K562 (cell line): ENCODE measurements around the gene C6orf47. TPM values are rescaled to one million over a fixed set of nuclear protein-coding genes. Genes with fewer than 3 reads are reported as not detected.

Source experiments
- ATAC-seq: fragments of 200-7000 bp; cut with Tn5 transposase; 3 replicates; pipeline ENCODE4 v1.9.1; 2020; ENCODE audit warnings: moderate library complexity
- BruUV-seq: library from RNA; stranded (reverse); fragments of 400-500 nt; replicated peaks from 2 replicates; lab custom pipeline; 2021; lab: Mats Ljungman, UMichigan
- CTCF ChIA-PET: fragments of 300-600 bp; formaldehyde crosslinking; extraction: SDS; loops from one replicate; lab custom pipeline; 2021; ENCODE audit warnings: low intra/inter-chr PET ratio; lab: Yijun Ruan, JAX
- POLR2A ChIA-PET: fragments of 300-600, 350-650 bp; sonication (Branson Sonifier 250); formaldehyde crosslinking; extraction: SDS; loops from one replicate; lab custom pipeline; 2021; ENCODE audit warnings: antibody characterized with exemption, inconsistent platforms; lab: Yijun Ruan, JAX
- DNase-seq, 4 experiments: peaks; one replicate each; pipeline versions ENCODE4 v3.0.0 to v3.0.0-alpha.2; 2011 to 2018; ENCODE audit warnings: low spot score in 3 of 4, mixed read lengths in 3 of 4; ENCODE audit errors: extremely low read depth in 1 of 4
- FAIRE-seq: peaks from 2 replicates; lab custom pipeline; 2011; peaks lifted over from hg19 to GRCh38; lab: Jason Lieb, UNC
- H2AFZ ChIP-seq: 2 replicates; pipeline ENCODE4 v1.6.0; 2011; ENCODE audit warnings: low read depth, low read length, control low read depth, inconsistent platforms
- H3K27ac ChIP-seq: fragments of 200-600 bp; 3 replicates; pipeline ENCODE4 v1.8.0; 2011; ENCODE audit warnings: low read depth, mild to moderate bottlenecking, control low read depth, inconsistent platforms, low read length, moderate library complexity, mixed read lengths; ENCODE audit errors: extremely low read depth
- H3K27me3 ChIP-seq, 2 experiments: fragments of 300-600 bp in 1 of 2; 2 replicates in 1 of 2; 3 replicates in 1 of 2; pipeline versions ENCODE4 v1.6.0 to v1.8.0; 2011; ENCODE audit warnings: inconsistent platforms in 2 of 2, low read length in 2 of 2, mild to moderate bottlenecking in 1 of 2, mixed read lengths in 1 of 2, moderate library complexity in 1 of 2; ENCODE audit not compliant: control insufficient read depth in 2 of 2, insufficient read depth in 2 of 2
- H3K36me3 ChIP-seq: fragments of 300-600 bp; 3 replicates; pipeline ENCODE4 v1.8.0; 2011; ENCODE audit warnings: mild to moderate bottlenecking, low read length, inconsistent platforms; ENCODE audit not compliant: control insufficient read depth, insufficient read depth
- H3K4me1 ChIP-seq, 2 experiments: fragments of 200-600 bp in 1 of 2; replicated peaks in 1 of 2; 2 replicates in 1 of 2; 3 replicates in 1 of 2; pipeline versions ENCODE4 v1.5.1 to v1.8.0; 2011; ENCODE audit warnings: inconsistent platforms in 2 of 2, low read length in 2 of 2, mild to moderate bottlenecking in 1 of 2, mixed read lengths in 1 of 2, moderate library complexity in 1 of 2; ENCODE audit not compliant: control insufficient read depth in 2 of 2, insufficient read depth in 2 of 2
- H3K4me2 ChIP-seq: 2 replicates; pipeline ENCODE4 v1.6.1; 2011; ENCODE audit warnings: low read length, control low read depth, inconsistent platforms, mixed read lengths; ENCODE audit not compliant: insufficient read depth
- H3K4me3 ChIP-seq: fragments of 200-600 bp; sonication (generic), shearing (Covaris generic); 2 replicates; pipeline ENCODE4 v1.5.1; 2016; ENCODE audit warnings: control low read depth, inconsistent platforms
- H3K79me2 ChIP-seq: fragments of 200-600 bp; 3 replicates; pipeline ENCODE4 v1.8.0; 2011; ENCODE audit warnings: low read length, inconsistent platforms; ENCODE audit not compliant: control insufficient read depth, insufficient read depth
- H3K9ac ChIP-seq, 2 experiments: 2 replicates each; pipeline versions ENCODE4 v1.6.0 to v1.6.1; 2011; ENCODE audit warnings: low read depth in 2 of 2, low read length in 2 of 2, control low read depth in 1 of 2, inconsistent platforms in 1 of 2, mild to moderate bottlenecking in 1 of 2, mixed read lengths in 1 of 2; ENCODE audit not compliant: insufficient read depth in 1 of 2
- H3K9me1 ChIP-seq: one replicate; pipeline ENCODE4 v1.6.0; 2011; ENCODE audit warnings: inconsistent platforms, mild to moderate bottlenecking, low read length, moderate library complexity; ENCODE audit not compliant: control insufficient read depth, insufficient read depth
- H3K9me3 ChIP-seq: replicated peaks from 2 replicates; pipeline ENCODE4 v1.5.1; 2011; ENCODE audit warnings: low read depth, low read length, inconsistent platforms; ENCODE audit not compliant: control insufficient read depth, insufficient read depth
- H4K20me1 ChIP-seq: replicated peaks from 2 replicates; pipeline ENCODE4 v1.6.1; 2011; ENCODE audit warnings: low read length, inconsistent platforms, mixed read lengths; ENCODE audit not compliant: control insufficient read depth, insufficient read depth
- CBX5 ChIP-seq: IDR thresholded peaks from 2 replicates; pipeline ENCODE4 v1.6.1; 2014; ENCODE audit warnings: low read depth, borderline replicate concordance
- KDM4B ChIP-seq, 2 experiments: fragments of 450-650 bp in 1 of 2; sonication (generic) in 1 of 2; IDR thresholded peaks; 2 replicates each; pipeline ENCODE4 v1.6.1; 2016 to 2017; ENCODE audit warnings: borderline replicate concordance in 2 of 2, antibody characterized with exemption in 1 of 2, low read depth in 1 of 2, mild to moderate bottlenecking in 1 of 2
- PTBP1 ChIP-seq: fragments of 200-400 bp; formaldehyde crosslinking; IDR thresholded peaks from 2 replicates; pipeline ENCODE4 v1.6.1; 2017; ENCODE audit warnings: low read depth, low read length
- SP1 ChIP-seq: sonication (generic); formaldehyde crosslinking; IDR thresholded peaks from 2 replicates; pipeline ENCODE4 v1.8.1; 2022; ENCODE audit warnings: mild to moderate bottlenecking, missing genetic modification reagents
- ZBTB26 ChIP-seq: fragments of 450-650 bp; formaldehyde crosslinking; IDR thresholded peaks from 2 replicates; pipeline ENCODE4 v1.4.0; 2022; ENCODE audit warnings: missing genetic modification characterization
- ZNF395 ChIP-seq: fragments of 200-800 bp; sonication (Bioruptor generic); IDR thresholded peaks from 2 replicates; pipeline ENCODE4 v1.6.1; 2017; ENCODE audit warnings: missing genetic modification characterization, missing compliant biosample characterization
- WGBS: fragments of 100-300 bp; shearing (Covaris generic); methylation state at CpG from one replicate; pipeline ENCODE4 v1.1.6; 2016; ENCODE audit warnings: low coverage, mixed read lengths; ENCODE audit not compliant: insufficient coverage; ENCODE audit errors: missing lambda C conversion rate; 5-methylcytosine and 5-hydroxymethylcytosine counted together
- in situ Hi-C: fragments of 300-500 bp; cut with MboI; formaldehyde crosslinking; loops from 4 replicates; pipeline ENCODE4 v1.15.0; 2018; ENCODE audit warnings: inconsistent platforms, mixed read lengths
- intact Hi-C: fragments of 100-400 bp; cut with micrococcal nuclease; formaldehyde crosslinking; loops from 2 replicates; pipeline ENCODE4 v1.14.2; 2022
- polyA plus RNA-seq, 8 experiments: library from polyadenylated mRNA; depleted of rRNA in 4 of 8; stranded (reverse) in 5 of 8; unstranded in 3 of 8; fragments of >200 nt; fragmentation: Nextera tagmentation in 2 of 8; fragmentation: Illumina TruSeq in 1 of 8; extraction: Ambion mirVana in 2 of 8; extraction: Trizol in 1 of 8; gene quantifications; 2 replicates each; pipeline versions ENCODE4 v1.2.1 to v1.2.3, GENCODE V29; 2011 to 2014; ENCODE audit warnings: inconsistent platforms in 1 of 8, missing spikeins in 1 of 8
- total RNA-seq, 7 experiments: library from RNA; depleted of rRNA in 6 of 7; stranded (reverse); fragments of >200 nt in 6 of 7; fragmentation: Illumina TruSeq in 2 of 7; extraction: Trizol in 2 of 7; gene quantifications; 2 replicates each; pipeline versions ENCODE4 v1.2.1 to v1.2.3, GENCODE V29; 2011 to 2021; ENCODE audit warnings: low replicate concordance in 1 of 7

The C6orf47 gene
- total and polyA plus RNA-seq, 9 of the 15 experiments (the other 6 are each of a cell fraction or from before 2014, with no cell fraction given): 0.14 to 43.8 (median 27.0) TPM

- ChIA-PET POLR2A (interaction anchor here (0.6 to 12.4 kb wide), 8 partner anchors 9 to 165 kb away, joined by 3 to 274 read pairs (median 4); partner anchors contain the start of genes BAG6, C6orf47 and GPANK1), CTCF (no interaction called here)
- H3K4me3 ChIP-seq: no peak overlapping the region
- DNase-seq (no peak), ATAC-seq (no peak), FAIRE-seq (no peak)
- H3K4me1 ChIP-seq: peaks cover 10 to 18% of the 10 kb centered on the region in 2 experiments
- H3K9me3 ChIP-seq: no peaks in the 10 kb centered on the region
- in situ Hi-C loops: no loop called here
- 96% methylated on average over 8 of the region's 10 CpGs for WGBS
- TF ChIP-seq KDM4B (IDR thresholded peaks at IDR 0.05; ENCODE audit: borderline replicate concordance in 2 of 2, low read depth in 1 of 2): no peak
- TF ChIP-seq ZNF395: no peak
- 0 out of 2 replicates have a peak, but pooled peaks have one; percentile 36 for TF ChIP-seq ZBTB26 (CRISPR knock-in tag)
- no peak for TF ChIP-seq PTBP1
- TF ChIP-seq CBX5: no peak
- no peak for TF ChIP-seq SP1 (CRISPR knock-in tag)
- H3K79me2 ChIP-seq: peaks cover 67% of the 10 kb centered on the region
- no peak overlapping the region for H3K4me2 ChIP-seq
- peaks cover 30% of the 10 kb centered on the region for H4K20me1 ChIP-seq
- H3K27me3 ChIP-seq: no peaks in the 10 kb centered on the region
- intact Hi-C loops: no loop called here
- peaks cover 100% of the 10 kb centered on the region for H3K36me3 ChIP-seq
- no TSS peak for BruUV-seq
- peak overlapping the region in 1 of 2 experiments; percentile 39; a peak in 1 of 4 replicates for H3K9ac ChIP-seq
- H3K27ac ChIP-seq: no peak overlapping the region
- peaks cover 11% of the 10 kb centered on the region for H3K9me1 ChIP-seq
- no peak overlapping the region for H2AFZ ChIP-seq
These were observed 33.6 kb downstream of the C6orf47 start for GRCh38 chr6:31626952-31627351.
